Renal cortical epithelial cell (primary cell): Measurements from ENCODE around the gene MAP7. TPM values are rescaled to one million over a fixed set of nuclear protein-coding genes. Genes with fewer than 3 reads are reported as not detected.

Source experiments
- DNase-seq: peaks from one replicate; pipeline ENCODE4 v3.0.0-alpha.2; 2011; ENCODE audit warnings: low read depth
- total RNA-seq: library from RNA; depleted of rRNA; stranded (reverse); fragments of >200 nt; gene quantifications from 2 replicates; pipeline ENCODE4 v1.2.3, GENCODE V29; 2014

Gene MAP7
- total RNA-seq, 1 donor from 2014 or later: 28.5 TPM

DNA sequence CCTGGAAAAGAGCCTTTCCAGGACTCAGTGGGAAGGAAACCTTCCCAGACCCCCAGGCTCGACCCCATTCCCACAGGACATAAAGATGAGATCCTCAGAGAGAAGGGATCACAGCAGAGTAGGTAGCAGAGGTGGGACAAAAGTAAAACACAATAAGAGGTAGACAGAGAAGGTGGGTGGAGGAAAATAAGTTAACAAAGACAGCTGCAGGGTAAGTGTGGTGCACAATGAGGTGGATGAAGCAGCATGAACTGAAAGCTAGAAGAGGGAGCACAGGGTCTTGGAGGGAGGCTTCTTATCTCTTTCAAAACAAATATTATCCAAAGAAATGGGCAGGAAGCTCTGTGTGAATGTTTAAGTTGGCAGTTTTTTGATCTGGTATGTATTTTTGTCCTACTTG lies 14.0 kb upstream of the MAP7 start:
- DNase-seq: no peak

DNA sequence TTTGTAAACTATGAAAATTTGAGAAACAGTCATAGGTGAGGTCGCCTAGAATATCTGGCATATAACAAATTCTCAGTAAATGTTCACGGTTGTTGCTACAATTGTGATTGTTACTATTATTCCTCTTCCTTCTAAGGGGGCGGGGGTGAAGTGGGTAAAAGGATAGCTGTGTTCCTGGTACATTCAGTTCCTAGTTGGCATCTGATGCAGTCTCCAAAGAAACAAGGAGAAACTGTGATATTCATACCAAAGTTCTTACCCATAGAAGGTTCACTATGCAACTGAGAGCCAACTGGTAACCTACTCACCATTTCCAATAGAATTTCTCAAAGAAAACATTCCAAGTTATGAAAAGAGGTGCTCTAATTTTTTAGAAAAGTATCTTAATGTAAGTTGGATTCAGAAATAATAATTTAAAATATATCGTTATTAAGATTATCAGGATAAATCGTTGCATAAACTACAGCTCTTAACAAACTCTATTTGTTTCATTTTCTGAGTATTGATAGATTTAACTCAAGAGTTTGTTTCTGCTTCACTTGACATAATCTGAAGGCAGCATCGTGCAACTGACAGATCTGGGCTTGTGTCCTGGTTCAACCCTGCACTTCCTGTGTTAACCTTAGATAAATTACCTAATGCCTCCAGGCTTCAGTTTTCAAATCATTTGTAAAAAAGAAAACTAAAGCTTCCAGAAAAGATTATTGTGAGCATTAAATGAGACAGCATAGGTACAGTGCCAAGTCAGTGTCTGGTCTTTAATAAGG lies 13.3 kb upstream of the MAP7 start:
- no peak for DNase-seq

- DNase-seq: no peak
Observed at GRCh38 chr6:136562211-136562610, 12.0 kb upstream of the MAP7 start.

GRCh38 chr6:136553166-136553787 lies 3.1 kb upstream of the MAP7 start:
- DNase-seq: no peak

- DNase-seq: no peak
Observed at GRCh38 chr6:136552054-136552453, 1.8 kb upstream of the MAP7 start.

GRCh38 chr6:136551103-136551502 lies 881 bp upstream of the MAP7 start:
- peak; percentile 30 for DNase-seq

GRCh38 chr6:136550045-136550329 lies 235 bp downstream of the MAP7 start:
- DNase-seq: no peak

- DNase-seq: peak; percentile 31
Observed at GRCh38 chr6:136549300-136550044, 750 bp downstream of the MAP7 start.

DNA sequence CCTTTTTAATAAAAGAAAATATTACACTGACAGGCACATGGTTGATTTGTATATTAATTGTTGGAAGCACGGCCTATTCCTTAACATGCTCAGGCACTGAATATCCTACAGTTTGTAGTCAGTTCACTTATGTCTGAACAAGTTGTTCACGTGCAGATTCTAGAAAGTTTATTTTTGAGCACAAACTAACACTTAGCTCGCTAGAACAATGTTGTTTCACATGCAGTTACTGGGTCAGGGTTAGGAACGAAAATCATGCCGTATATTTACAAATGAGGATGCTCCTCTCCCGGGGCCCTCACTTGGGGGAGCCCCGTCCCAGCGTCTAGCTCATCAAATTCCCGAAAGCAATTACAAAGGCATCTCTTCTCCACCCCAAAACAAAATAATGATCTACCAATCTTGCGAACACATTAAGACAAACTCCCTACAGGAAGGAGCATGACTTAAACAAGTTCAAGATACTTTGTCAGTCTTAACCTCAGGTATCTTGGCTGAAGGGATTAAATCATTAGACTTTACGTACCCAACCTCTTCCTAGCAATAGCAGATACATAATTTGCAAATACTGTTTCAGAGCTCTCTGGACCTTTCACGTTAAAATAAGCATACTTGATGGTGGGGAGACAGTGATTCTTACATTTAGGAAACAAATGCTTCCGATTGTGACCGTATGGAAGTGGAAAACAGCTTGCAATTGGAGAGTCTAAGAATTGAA lies 1.5 kb downstream of the MAP7 start:
- DNase-seq: peak; percentile 23

DNA sequence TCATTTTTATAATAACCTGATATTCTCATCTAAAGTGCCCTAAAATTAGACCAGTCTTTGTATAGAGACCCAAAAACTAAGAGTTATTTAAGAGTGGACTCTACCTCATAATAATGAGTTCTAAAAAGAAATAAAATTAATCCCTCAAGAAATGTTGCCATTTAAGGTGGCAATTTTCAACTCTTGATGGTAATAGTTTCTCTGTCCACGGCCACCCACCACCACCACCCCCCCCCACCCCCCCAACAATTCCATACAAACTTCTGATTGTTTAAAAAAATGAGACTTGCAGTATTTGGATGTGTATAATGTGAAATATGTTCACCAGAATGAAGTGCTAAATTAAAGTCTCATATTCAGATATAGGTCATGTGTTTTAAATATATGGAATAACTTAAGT lies 2.4 kb downstream of the MAP7 start:
- no peak for DNase-seq

DNA sequence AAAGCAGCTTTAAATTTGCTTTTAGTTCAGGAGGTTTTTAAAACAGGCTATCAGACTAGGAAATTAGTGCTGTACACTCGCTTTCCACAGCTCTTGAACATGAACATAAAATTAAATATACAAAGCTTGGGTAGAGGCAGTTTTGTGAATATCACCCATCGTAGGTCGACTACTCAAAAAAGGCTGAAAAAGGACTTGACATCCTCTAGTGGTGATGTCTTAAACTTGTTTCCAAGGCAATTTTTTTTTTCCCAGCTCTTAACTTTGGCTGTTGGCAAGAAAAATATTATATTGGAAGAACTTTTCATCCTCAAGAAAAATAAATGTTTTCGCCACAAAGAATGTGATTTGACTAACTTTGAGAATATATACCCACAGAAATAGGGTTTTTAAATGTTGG lies 2.9 kb downstream of the MAP7 start:
- peak; percentile 71 for DNase-seq

GRCh38 chr6:136546331-136546730 lies 3.9 kb downstream of the MAP7 start:
- DNase-seq: peak; percentile 78

- DNase-seq: no peak
Observed at GRCh38 chr6:136544326-136544725, 5.9 kb downstream of the MAP7 start.

DNA sequence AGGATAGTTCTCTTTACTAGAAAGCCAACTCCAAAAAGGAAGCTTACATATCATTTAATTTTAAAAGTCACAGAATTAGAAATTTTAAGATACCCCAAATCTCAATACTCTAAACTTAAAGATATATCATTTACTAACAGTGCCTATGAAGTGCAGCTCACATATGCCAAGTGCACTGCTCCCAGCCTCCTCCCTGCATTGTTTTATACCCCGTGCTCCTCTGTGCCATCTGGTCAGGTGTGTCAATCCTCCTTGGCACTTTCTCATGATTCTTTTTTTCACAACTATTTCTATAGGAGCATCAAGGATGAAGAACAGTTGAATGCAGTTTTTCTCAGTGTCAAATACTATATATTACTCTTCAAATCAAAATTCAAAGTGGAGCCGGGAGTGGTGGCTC lies 8.8 kb downstream of the MAP7 start:
- DNase-seq: no peak

- DNase-seq: peak; percentile 55
Observed at GRCh38 chr6:136539967-136540652, 10.1 kb downstream of the MAP7 start.

- no peak for DNase-seq
Observed at GRCh38 chr6:136538836-136539235, 11.4 kb downstream of the MAP7 start.

GRCh38 chr6:136535880-136536650 lies 14.2 kb downstream of the MAP7 start:
- DNase-seq: no peak

DNA sequence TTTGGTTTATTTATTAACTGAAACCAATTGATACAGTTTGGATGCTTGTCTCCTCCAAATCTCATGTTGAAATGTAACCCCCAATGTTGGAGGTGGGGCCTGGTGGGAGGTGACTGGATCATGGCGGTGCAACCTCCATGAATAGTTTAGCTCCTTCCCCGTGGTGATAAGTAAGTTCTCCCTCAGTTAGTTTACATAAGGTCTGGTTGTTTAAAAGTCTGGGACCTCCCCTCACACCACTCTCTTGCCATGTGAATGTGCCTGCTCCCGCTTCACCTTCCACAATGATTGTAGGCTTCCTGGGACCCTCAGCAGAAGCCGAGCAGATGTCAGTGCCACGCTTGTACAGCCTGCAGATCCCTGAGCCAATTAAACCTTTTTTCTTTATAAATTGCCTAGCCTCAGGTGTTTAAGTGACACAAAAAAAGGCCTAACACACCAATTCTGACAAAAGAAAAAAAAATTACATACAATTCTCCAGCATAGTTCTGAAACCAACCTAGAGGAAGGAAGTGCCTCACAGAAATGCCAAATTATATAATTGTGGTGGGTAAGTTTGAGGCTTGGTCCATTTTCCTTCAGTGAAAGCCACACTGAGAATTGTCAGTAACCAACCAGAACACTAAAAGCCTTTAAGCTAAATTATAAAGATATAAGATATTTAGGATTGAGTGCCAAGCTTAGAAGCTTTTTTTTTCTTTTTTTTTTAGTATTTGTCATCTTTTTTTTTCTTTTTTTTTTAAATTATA lies 15.0 kb downstream of the MAP7 start:
- DNase-seq: no peak

DNA sequence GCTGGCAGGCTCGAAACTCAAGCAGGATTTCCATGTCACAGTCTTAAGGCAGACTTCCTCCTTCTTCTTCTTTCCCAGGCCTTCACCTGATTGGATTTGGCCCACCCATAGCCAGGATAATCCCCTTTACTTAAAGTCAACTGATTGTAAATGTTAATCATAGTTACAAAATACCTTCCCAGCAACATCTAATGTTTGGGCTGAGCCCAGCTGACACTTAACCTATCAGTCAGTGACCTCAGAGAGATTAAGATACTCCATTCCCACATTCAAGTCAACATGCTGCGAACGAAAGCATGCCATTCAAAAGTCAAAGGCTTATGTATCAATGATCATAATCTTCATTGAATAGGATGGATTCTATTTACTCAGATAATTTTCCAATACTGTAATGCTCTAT lies 16.0 kb downstream of the MAP7 start:
- DNase-seq: no peak

GRCh38 chr6:136533487-136533886 lies 16.7 kb downstream of the MAP7 start:
- DNase-seq: no peak
